Progenitor cell of endocrine pancreas (in vitro differentiated cells): ENCODE measurements around the gene CALR. TPM values are rescaled to one million over a fixed set of nuclear protein-coding genes. Genes with fewer than 3 reads are reported as not detected.

ENCODE experiments used
- DNase-seq: peaks from one replicate; pipeline ENCODE4 v3.0.0; 2021; ENCODE audit warnings: low spot score; ENCODE audit not compliant: unreplicated experiment
- H3K27ac Mint-ChIP-seq: 2 replicates; pipeline ENCODE4 v1.8.0; 2021; ENCODE audit warnings: mild to moderate bottlenecking, moderate library complexity, mixed read lengths
- H3K27me3 Mint-ChIP-seq: 2 replicates; pipeline ENCODE4 v1.8.0; 2021; ENCODE audit warnings: mixed read lengths
- H3K36me3 Mint-ChIP-seq: 2 replicates; pipeline ENCODE4 v1.8.0; 2022; ENCODE audit warnings: mixed read lengths; ENCODE audit not compliant: insufficient read depth
- H3K4me1 Mint-ChIP-seq: 2 replicates; pipeline ENCODE4 v1.8.0; 2021; ENCODE audit warnings: low read depth, mixed read lengths
- H3K4me3 Mint-ChIP-seq: 2 replicates; pipeline ENCODE4 v1.8.0; 2021; ENCODE audit warnings: low read depth, mild to moderate bottlenecking, moderate library complexity, mixed read lengths
- H3K9me3 Mint-ChIP-seq: 2 replicates; pipeline ENCODE4 v1.8.0; 2021; ENCODE audit warnings: low read depth, mixed read lengths
- total RNA-seq: library from RNA; stranded (reverse); gene quantifications from 2 replicates; pipeline ENCODE4 v1.2.1, GENCODE V29; 2021
- TF ChIP-seq, protein P1 (sequence below): fragments of 200-600 bp; sonication (generic); IDR thresholded peaks from one replicate; pipeline ENCODE4 v1.5.0; 2021; ENCODE audit warnings: antibody characterized with exemption, mild to moderate bottlenecking; ENCODE audit not compliant: unreplicated experiment

Gene CALR
- total RNA-seq, 1 donor from 2014 or later: 707 TPM

DNA sequence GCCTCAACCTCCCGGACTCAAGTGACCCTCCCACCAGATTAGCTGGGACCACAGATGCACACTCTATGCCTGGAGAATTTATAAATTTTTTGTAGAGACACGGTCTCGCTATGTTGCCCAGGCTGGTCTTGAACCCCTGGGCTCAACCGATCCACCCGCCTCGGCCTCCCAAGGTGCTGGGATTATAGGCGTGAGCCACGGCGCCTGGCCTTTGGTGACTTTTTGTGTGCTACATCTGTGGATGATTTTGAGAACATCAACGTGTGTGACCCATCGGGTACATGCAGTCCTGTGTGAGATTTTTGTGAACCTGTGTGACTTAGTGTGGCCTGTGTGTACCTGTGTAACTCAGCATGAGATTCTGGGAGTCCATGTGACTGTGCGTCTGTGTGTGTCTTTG lies 48.3 kb downstream of the CALR start:
- Mint-ChIP-seq H3K4me3 (no peak overlapping the region), H3K27ac (no peak overlapping the region), H3K27me3 (peaks cover 43% of the 10 kb centered on the region), H3K4me1 (no peaks in the 10 kb centered on the region), H3K36me3 (no peaks in the 10 kb centered on the region), H3K9me3 (no peaks in the 10 kb centered on the region)
- TF ChIP-seq, protein P1, sequence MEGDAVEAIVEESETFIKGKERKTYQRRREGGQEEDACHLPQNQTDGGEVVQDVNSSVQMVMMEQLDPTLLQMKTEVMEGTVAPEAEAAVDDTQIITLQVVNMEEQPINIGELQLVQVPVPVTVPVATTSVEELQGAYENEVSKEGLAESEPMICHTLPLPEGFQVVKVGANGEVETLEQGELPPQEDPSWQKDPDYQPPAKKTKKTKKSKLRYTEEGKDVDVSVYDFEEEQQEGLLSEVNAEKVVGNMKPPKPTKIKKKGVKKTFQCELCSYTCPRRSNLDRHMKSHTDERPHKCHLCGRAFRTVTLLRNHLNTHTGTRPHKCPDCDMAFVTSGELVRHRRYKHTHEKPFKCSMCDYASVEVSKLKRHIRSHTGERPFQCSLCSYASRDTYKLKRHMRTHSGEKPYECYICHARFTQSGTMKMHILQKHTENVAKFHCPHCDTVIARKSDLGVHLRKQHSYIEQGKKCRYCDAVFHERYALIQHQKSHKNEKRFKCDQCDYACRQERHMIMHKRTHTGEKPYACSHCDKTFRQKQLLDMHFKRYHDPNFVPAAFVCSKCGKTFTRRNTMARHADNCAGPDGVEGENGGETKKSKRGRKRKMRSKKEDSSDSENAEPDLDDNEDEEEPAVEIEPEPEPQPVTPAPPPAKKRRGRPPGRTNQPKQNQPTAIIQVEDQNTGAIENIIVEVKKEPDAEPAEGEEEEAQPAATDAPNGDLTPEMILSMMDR: no peak
- no peak for DNase-seq

DNA sequence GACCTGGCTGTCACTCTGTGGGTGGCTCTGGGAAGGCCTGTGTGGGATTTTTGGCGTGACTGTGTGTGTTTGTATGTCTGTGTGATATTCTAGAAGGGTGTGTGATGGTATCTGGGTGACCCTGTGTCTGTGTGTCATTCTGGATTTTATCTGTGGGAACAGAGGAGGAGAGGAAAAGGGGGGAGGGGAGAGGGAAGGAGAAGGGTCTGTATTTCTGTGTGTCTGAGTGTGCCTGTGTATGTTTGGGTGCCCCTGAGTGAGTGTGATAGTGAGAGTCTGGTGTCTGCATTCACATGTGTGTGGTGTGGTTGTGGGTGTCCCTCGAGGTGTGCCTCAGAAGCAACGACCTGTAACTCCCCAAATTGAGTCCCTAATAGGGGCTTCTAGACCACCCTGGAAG lies 48.8 kb downstream of the CALR start:
- no peak overlapping the region for H3K27ac Mint-ChIP-seq
- peaks cover 45% of the 10 kb centered on the region for H3K27me3 Mint-ChIP-seq
- H3K9me3 Mint-ChIP-seq: no peaks in the 10 kb centered on the region
- DNase-seq: no peak
- H3K36me3 Mint-ChIP-seq: no peaks in the 10 kb centered on the region
- no peak overlapping the region for H3K4me3 Mint-ChIP-seq
- TF ChIP-seq, protein P1: no peak
- no peaks in the 10 kb centered on the region for H3K4me1 Mint-ChIP-seq

DNA sequence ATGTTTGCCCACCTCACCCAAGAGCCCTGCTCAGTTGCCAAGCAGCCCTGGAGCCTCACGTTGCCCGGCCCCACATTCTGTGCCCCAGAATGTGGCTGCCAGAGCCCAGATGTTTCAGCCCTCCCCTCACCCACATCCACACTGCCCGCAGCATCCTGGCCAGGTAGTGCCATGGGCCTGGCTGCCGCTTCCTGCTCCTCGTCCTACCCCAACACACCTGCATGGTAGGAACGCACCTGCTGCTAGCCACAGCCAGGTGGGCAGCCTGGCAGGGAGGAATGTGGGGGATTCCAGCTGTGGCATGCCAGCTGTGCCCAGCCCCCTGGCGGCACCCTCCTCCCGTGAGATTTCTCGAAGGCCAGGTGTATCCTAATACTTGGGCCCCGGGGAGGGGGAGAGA lies 49.4 kb downstream of the CALR start:
- Mint-ChIP-seq H3K36me3 (no peaks in the 10 kb centered on the region), H3K4me3 (no peak overlapping the region), H3K9me3 (no peaks in the 10 kb centered on the region), H3K4me1 (no peaks in the 10 kb centered on the region), H3K27me3 (peaks cover 51% of the 10 kb centered on the region), H3K27ac (no peak overlapping the region)
- DNase-seq: no peak
- TF ChIP-seq, protein P1: no peak

DNA sequence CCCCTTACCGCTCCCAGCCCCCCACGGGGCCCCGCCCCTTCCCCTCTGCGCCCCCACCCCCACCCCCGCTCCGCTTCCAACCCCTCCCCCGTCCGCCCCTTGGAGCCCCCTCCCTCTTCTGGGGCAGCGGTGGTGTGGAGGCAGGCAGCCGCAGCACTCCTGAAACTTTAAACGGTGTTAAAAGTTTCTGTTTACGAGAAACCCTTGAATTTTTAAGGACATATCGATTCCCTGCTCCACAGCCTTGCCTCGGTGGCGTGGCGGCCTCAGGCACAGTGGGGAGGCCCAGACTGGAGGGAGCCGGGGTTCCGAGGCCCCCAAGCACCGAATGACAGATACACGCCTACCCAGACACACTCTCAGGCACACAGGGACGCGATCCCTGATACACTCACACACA lies 52.0 kb downstream of the CALR start:
- TF ChIP-seq, protein P1: no peak
- DNase-seq: no peak
- H3K27ac Mint-ChIP-seq: no peak overlapping the region
- H3K27me3 Mint-ChIP-seq: peaks cover 68% of the 10 kb centered on the region
- no peaks in the 10 kb centered on the region for H3K36me3 Mint-ChIP-seq
- H3K4me1 Mint-ChIP-seq: peaks cover 3% of the 10 kb centered on the region
- H3K9me3 Mint-ChIP-seq: no peaks in the 10 kb centered on the region
- H3K4me3 Mint-ChIP-seq: no peak overlapping the region

DNA sequence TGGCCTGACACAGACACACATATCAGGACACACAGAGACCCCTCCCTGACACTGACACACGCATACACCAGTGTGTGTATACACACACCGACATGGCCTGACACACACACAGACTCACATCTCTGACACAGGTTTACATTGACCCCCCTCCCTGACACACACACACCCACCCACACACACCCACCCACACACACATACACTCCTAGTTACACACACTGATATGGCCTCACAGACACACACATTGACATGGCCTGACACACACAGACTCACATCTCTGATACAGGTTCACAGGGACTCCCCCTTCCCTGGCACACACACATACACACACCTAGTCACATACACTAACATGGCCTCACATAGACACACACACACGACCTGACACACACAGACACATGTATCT lies 52.4 kb downstream of the CALR start:
- Mint-ChIP-seq H3K9me3 (no peaks in the 10 kb centered on the region), H3K27ac (no peak overlapping the region), H3K36me3 (no peaks in the 10 kb centered on the region), H3K4me1 (peaks cover 3% of the 10 kb centered on the region), H3K4me3 (no peak overlapping the region), H3K27me3 (peaks cover 64% of the 10 kb centered on the region)
- no peak for DNase-seq
- TF ChIP-seq, protein P1: no peak
